ENCODE results near the gene COL17A1. TPM values are rescaled to one million over a fixed set of nuclear protein-coding genes. Genes with fewer than 3 reads are reported as not detected.

The COL17A1 gene
- total RNA-seq, 4 donors from 2014 or later = 150 to 202 (median 191) TPM

GRCh38 chr10:104021246-104021645 lies 64.4 kb downstream of the COL17A1 start:
- DNase-seq = no peak
- Histone ChIP-seq H3K36me3 (peaks cover 11 to 98% (median 36%) of the 10 kb centered on the region in 3 donors), H3K4me3 (no peak overlapping the region), H3K27ac (no peak overlapping the region), H3K9me3 (no peaks in the 10 kb centered on the region), H3K27me3 (no peaks in the 10 kb centered on the region), H3K4me1 (no peaks in the 10 kb centered on the region)
- intact Hi-C loops (cut with DNase I) = no loop called here
- TF ChIP-seq, protein P1, sequence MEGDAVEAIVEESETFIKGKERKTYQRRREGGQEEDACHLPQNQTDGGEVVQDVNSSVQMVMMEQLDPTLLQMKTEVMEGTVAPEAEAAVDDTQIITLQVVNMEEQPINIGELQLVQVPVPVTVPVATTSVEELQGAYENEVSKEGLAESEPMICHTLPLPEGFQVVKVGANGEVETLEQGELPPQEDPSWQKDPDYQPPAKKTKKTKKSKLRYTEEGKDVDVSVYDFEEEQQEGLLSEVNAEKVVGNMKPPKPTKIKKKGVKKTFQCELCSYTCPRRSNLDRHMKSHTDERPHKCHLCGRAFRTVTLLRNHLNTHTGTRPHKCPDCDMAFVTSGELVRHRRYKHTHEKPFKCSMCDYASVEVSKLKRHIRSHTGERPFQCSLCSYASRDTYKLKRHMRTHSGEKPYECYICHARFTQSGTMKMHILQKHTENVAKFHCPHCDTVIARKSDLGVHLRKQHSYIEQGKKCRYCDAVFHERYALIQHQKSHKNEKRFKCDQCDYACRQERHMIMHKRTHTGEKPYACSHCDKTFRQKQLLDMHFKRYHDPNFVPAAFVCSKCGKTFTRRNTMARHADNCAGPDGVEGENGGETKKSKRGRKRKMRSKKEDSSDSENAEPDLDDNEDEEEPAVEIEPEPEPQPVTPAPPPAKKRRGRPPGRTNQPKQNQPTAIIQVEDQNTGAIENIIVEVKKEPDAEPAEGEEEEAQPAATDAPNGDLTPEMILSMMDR (IDR thresholded peaks at IDR 0.05) = no peak
- no peak for TF ChIP-seq POLR2A (IDR thresholded peaks at IDR 0.05)
- WGBS, 2 donors = 90 to 95% methylated on average over 1 of the region's 1 CpG

DNA sequence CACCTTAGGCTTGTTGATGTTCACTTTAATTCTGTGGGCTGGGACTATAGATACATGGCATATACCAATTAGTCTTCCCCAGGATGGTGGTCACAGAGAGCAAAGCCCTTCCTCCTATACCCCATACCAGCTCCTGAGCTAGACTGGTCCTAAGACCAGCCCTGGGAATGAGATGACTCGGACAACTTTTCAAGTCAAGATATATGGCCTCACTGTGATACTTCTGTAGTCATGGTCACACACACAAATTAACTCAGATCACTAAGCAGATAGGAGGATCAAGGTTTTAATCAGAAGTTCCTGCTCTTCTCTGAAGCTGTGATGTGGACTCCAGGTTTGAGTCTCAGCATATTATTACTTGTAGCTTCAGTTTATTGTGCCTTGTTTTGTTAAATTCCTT lies 65.7 kb downstream of the COL17A1 start:
- H3K27ac ChIP-seq = no peak overlapping the region
- H3K4me3 ChIP-seq = no peak overlapping the region
- peaks cover 11 to 98% (median 34%) of the 10 kb centered on the region in 3 donors for H3K36me3 ChIP-seq
- H3K4me1 ChIP-seq = no peaks in the 10 kb centered on the region
- no peaks in the 10 kb centered on the region for H3K9me3 ChIP-seq
- no peak for DNase-seq
- H3K27me3 ChIP-seq = no peaks in the 10 kb centered on the region
- TF ChIP-seq POLR2A (IDR thresholded peaks at IDR 0.05) = no peak
- TF ChIP-seq, protein P1 (IDR thresholded peaks at IDR 0.05) = no peak
- WGBS, 2 donors = 82 to 100% methylated on average over 1 of the region's 1 CpG
- intact Hi-C loops (cut with DNase I) = no loop called here

DNA sequence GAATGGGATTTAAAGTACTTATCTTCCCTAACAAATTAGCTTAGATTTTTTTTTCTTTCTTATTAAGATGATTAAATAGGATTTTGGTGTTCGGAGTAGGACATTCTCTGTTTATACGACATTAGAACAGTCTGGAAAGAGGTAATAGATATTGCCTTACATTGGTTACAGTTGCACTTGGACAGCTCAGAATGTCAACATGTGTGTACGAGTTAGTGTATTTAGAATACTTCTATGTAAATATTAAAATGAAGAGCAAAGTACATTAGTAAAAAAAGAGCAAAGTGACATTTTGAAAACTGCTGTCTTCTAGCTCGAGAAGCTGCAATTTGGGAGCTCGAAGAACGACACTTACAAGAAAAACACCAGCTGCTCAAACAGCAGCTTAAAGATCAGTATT lies 67.2 kb downstream of the COL17A1 start:
- no peak for TF ChIP-seq POLR2A (IDR thresholded peaks at IDR 0.05)
- TF ChIP-seq, protein P1 (IDR thresholded peaks at IDR 0.05) = no peak
- no peak for DNase-seq
- no peaks in the 10 kb centered on the region for H3K4me1 ChIP-seq
- peaks cover 11 to 90% (median 29%) of the 10 kb centered on the region in 3 donors for H3K36me3 ChIP-seq
- H3K27me3 ChIP-seq = no peaks in the 10 kb centered on the region
- H3K4me3 ChIP-seq = no peak overlapping the region
- intact Hi-C loops (cut with DNase I) = no loop called here
- H3K27ac ChIP-seq = no peak overlapping the region
- H3K9me3 ChIP-seq = no peaks in the 10 kb centered on the region
- 86 to 87% methylated on average over 6 of the region's 6 CpGs for WGBS, 2 donors

DNA sequence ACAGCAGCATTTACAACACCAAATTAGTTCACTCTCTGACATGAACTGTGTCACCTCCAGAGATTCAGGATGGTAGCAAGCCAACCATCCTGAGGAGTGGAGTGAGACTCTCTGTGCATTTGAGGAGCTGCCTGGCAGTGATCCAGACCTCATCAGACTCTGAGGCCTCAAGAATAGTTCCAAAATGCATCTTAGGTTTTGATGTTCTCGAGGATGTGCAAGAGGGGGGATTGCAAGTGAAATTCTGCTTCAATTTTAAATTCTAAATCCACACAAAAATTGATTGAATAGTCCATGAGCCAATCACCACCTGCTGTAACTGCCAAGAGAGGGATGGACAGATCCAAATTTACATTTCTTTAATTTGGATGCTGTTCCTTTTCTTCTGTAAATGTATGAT lies 69.0 kb downstream of the COL17A1 start:
- DNase-seq = no peak
- Histone ChIP-seq H3K36me3 (peaks cover 0 to 90% (median 16%) of the 10 kb centered on the region in 3 donors), H3K27me3 (no peaks in the 10 kb centered on the region), H3K4me3 (no peak overlapping the region), H3K9me3 (no peaks in the 10 kb centered on the region), H3K27ac (no peak overlapping the region), H3K4me1 (no peaks in the 10 kb centered on the region)
- TF ChIP-seq, protein P1 (IDR thresholded peaks at IDR 0.05) = no peak
- TF ChIP-seq POLR2A (IDR thresholded peaks at IDR 0.05) = no peak
- intact Hi-C loops (cut with DNase I) = no loop called here
- WGBS, 2 donors = 67 to 80% methylated on average over 1 of the region's 1 CpG

GRCh38 chr10:104014176-104014575 lies 71.5 kb downstream of the COL17A1 start:
- TF ChIP-seq, protein P1 (IDR thresholded peaks at IDR 0.05) = no peak
- Histone ChIP-seq H3K4me1 (no peaks in the 10 kb centered on the region), H3K27ac (no peak overlapping the region), H3K36me3 (peaks cover 0 to 90% (median 0%) of the 10 kb centered on the region in 3 donors), H3K9me3 (no peaks in the 10 kb centered on the region), H3K4me3 (no peak overlapping the region), H3K27me3 (no peaks in the 10 kb centered on the region)
- intact Hi-C loops (cut with DNase I) = no loop called here
- WGBS, 2 donors = 84 to 90% methylated on average over 2 of the region's 2 CpGs
- DNase-seq = no peak
